Heart left ventricle (tissue), 16 donors: ENCODE results near the gene MAP1LC3A. TPM values are rescaled to one million over a fixed set of nuclear protein-coding genes. Genes with fewer than 3 reads are reported as not detected.

ENCODE experiments used
- ATAC-seq, 4 donors: fragments of 200-7000 bp; cut with Tn5 transposase; one replicate each; pipeline ENCODE4 v1.9.1; 2020 to 2022; ENCODE audit warnings: moderate library complexity in 4 of 4, mild to moderate bottlenecking in 3 of 4, moderate number of reproducible peaks in 1 of 4
- DNase-seq, 5 donors: peaks; one replicate each; pipeline ENCODE4 v3.0.0-alpha.2; 2020
- H3K27ac ChIP-seq, 12 donors: fragments of 200-600 bp; sonication (generic) in 4 of 12; one replicate each; pipeline versions ENCODE4 v1.5.0 to v1.8.0; 2016 to 2022; ENCODE audit warnings: mild to moderate bottlenecking in 2 of 12
- H3K27me3 ChIP-seq, 9 donors: fragments of 200-600 bp; sonication (generic) in 2 of 9; one replicate each; pipeline versions ENCODE4 v1.5.1 to v1.8.0; 2016 to 2022; ENCODE audit warnings: mild to moderate bottlenecking in 3 of 9
- H3K36me3 ChIP-seq, 9 donors: fragments of 200-600 bp; sonication (generic) in 2 of 9; one replicate each; pipeline versions ENCODE4 v1.5.0 to v1.8.0; 2018 to 2022; ENCODE audit warnings: mild to moderate bottlenecking in 2 of 9
- H3K4me1 ChIP-seq, 12 donors: fragments of 200-600 bp; sonication (generic) in 4 of 12; one replicate each; pipeline versions ENCODE4 v1.5.0 to v1.8.0; 2016 to 2022; ENCODE audit warnings: mild to moderate bottlenecking in 3 of 12
- H3K4me3 ChIP-seq, 12 donors: fragments of 200-600 bp; sonication (generic) in 4 of 12; one replicate each; pipeline versions ENCODE4 v1.5.0 to v1.8.0; 2017 to 2022; ENCODE audit warnings: mild to moderate bottlenecking in 9 of 12, moderate library complexity in 4 of 12
- H3K9me3 ChIP-seq, 12 donors: fragments of 200-600 bp; sonication (generic) in 4 of 12; one replicate each; pipeline versions ENCODE4 v1.5.0 to v1.8.0; 2016 to 2022; ENCODE audit warnings: mild to moderate bottlenecking in 1 of 12
- POLR2A ChIP-seq, 2 donors: fragments of 450-650 bp; IDR thresholded peaks; one replicate each; pipeline ENCODE4 v1.6.1; 2017; ENCODE audit warnings: antibody characterized with exemption in 2 of 2, mild to moderate bottlenecking in 2 of 2, moderate library complexity in 2 of 2
- WGBS, 4 donors: extraction: QIAGEN DNeasy Blood & Tissue Kit in 2 of 4; methylation state at CpG; one replicate each; pipeline versions ENCODE4 v1.1.5 to v1.1.7; 2013 to 2018; 5-methylcytosine and 5-hydroxymethylcytosine counted together
- intact Hi-C, 10 donors: fragments of 100-400 bp; cut with DNase I; formaldehyde crosslinking; loops; one replicate each; pipeline versions ENCODE4 v1.11.1 to v1.14.2; 2022
- polyA plus RNA-seq, 2 donors: library from polyadenylated mRNA; stranded (reverse); fragments of 200-250 nt; gene quantifications; one replicate each; pipeline ENCODE4 v1.2.3, GENCODE V29; 2013
- total RNA-seq, 9 donors: library from RNA; depleted of rRNA in 2 of 9; stranded (reverse); fragments of >200 nt in 2 of 9; fragmentation: NEBNext Ultra II Directional in 3 of 9; extraction: Animal tissue kit (Norgen Biotek cat#: 25700) in 3 of 9; gene quantifications; one replicate each; pipeline versions ENCODE4 v1.1.0 to v1.2.4, GENCODE V29; 2016 to 2023
- TF ChIP-seq, protein P1 (sequence below), 12 donors: fragments of 200-600 bp; sonication (generic) in 4 of 12; IDR thresholded peaks; one replicate each; pipeline versions ENCODE4 v1.5.0 to v1.8.0; 2018 to 2022; ENCODE audit warnings: antibody characterized with exemption in 12 of 12, mild to moderate bottlenecking in 5 of 12
- donor health status: ischemic (EF 13 %, LVEDD 7.1; RV severe dilation, severe dysfunction).
- donor health status: healthy with polysubstance abuse.
- donor health status: DM: no; HTN: yes; CAD: no.
- donor health status: DM: no; HTN: no; CAD: no.
- donor health status: ischemic (EF 25% LVEDD 6.9; RV normal size, moderate dysfunction).
- donor health status: ischemic (EF 25% LVEDD 5.7; RV mildly dilated, moderate dysfunction).
- donor health status: healthy.
- donor health status: DM: yes; HTN: yes; CAD: no.
- donor health status: ischemic (EF 35%, LVEDD 5.7; RV mildly dilated, moderate dysfunction).
- donor health status: nonischemic (EF 11% LVEDD 7.7; RV severe dilation, severe dysfunction).
- donor health status: DM: yes; HTN: yes; CAD: no.
- donor health status: PGD.
- donor health status: ischemic (EF 29% LVEDD 5.4; RV normal size, mild dysfunction).
- donor health status: nonischemic (EF 23%, LVEDD 6.1; RV moderate dilation, normal function).

Gene MAP1LC3A
- total and polyA plus RNA-seq, 11 donors = 42.8 to 212 (median 88.6) TPM

DNA sequence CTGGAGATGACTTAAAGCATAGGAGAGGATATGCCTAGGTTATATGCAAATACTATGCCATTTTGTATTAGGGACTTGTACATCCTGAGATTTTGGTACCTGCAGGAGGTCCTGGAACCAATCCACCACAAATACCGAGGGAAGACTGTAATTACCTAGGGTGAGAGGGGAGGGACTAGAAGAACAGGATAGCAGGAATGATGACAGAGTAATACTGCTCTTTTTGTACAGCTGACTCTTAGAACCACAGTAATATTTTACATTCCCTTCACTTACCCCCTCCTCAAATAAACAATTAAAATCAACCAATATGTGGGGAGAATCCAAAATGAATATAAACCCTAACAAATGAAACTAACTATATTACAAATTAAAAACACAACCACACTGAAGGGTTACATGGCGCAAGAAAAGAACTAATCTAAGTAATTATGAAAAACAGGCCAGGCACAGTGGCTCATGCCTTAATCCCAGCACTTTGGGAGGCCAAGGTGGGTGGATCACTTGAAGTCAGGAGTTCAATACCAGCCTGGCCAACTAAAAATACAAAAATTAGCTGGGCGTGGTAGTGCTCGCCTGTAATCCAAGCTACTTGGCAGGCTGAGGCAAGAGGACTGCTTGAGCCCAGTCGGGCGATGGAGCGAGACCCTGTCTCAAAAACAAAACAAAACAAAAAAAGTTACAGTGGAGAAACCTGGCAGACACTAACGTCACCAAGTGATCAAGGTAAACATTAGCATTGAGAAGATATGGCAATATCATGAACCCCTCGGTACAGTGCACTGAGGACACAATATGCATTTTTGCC lies 37.1 kb downstream of the MAP1LC3A start:
- no peak overlapping the region for H3K27ac ChIP-seq
- H3K36me3 ChIP-seq = peaks cover 0 to 3% (median 0%) of the 10 kb centered on the region in 9 donors

GRCh38 chr20:34600892-34601653 lies 42.6 kb downstream of the MAP1LC3A start:
- peak overlapping the region in 1 of 12 donors; percentile 2 for H3K4me3 ChIP-seq
- H3K27me3 ChIP-seq = no peaks in the 10 kb centered on the region
- 52 to 61% (median 57%) methylated on average over 9 of the region's 9 CpGs for WGBS, 4 donors
- intact Hi-C loops = no loop called here
- ATAC-seq (peak; percentile 33 to 83 (median 62)), DNase-seq (no peak)
- H3K27ac ChIP-seq = peak overlapping the region in 11 of 12 donors; percentile 23 to 81 (median 54)
- peaks cover 0 to 6% (median 0%) of the 10 kb centered on the region in 9 donors for H3K36me3 ChIP-seq
- H3K9me3 ChIP-seq = no peaks in the 10 kb centered on the region
- peaks cover 0 to 38% (median 22%) of the 10 kb centered on the region in 12 donors for H3K4me1 ChIP-seq
- TF ChIP-seq, protein P1, sequence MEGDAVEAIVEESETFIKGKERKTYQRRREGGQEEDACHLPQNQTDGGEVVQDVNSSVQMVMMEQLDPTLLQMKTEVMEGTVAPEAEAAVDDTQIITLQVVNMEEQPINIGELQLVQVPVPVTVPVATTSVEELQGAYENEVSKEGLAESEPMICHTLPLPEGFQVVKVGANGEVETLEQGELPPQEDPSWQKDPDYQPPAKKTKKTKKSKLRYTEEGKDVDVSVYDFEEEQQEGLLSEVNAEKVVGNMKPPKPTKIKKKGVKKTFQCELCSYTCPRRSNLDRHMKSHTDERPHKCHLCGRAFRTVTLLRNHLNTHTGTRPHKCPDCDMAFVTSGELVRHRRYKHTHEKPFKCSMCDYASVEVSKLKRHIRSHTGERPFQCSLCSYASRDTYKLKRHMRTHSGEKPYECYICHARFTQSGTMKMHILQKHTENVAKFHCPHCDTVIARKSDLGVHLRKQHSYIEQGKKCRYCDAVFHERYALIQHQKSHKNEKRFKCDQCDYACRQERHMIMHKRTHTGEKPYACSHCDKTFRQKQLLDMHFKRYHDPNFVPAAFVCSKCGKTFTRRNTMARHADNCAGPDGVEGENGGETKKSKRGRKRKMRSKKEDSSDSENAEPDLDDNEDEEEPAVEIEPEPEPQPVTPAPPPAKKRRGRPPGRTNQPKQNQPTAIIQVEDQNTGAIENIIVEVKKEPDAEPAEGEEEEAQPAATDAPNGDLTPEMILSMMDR (IDR thresholded peaks at IDR 0.05) = no peak
- TF ChIP-seq POLR2A (IDR thresholded peaks at IDR 0.05) = no peak

More for the DNA sequence above, 37.1 kb downstream of the MAP1LC3A start:
- Histone ChIP-seq H3K27me3 (no peaks in the 10 kb centered on the region), H3K4me1 (peaks cover 0 to 6% (median 1%) of the 10 kb centered on the region in 12 donors), H3K9me3 (no peaks in the 10 kb centered on the region), H3K4me3 (no peak overlapping the region)
- no peak for DNase-seq
- no peak for ATAC-seq
- 86 to 90% (median 88%) methylated on average over 9 of the region's 9 CpGs for WGBS, 4 donors
- TF ChIP-seq, protein P1 (IDR thresholded peaks at IDR 0.05) = no peak
- no peak for TF ChIP-seq POLR2A (IDR thresholded peaks at IDR 0.05)
- intact Hi-C loops = no loop called here

GRCh38 chr20:34604980-34605788 lies 46.7 kb downstream of the MAP1LC3A start:
- H3K4me3 ChIP-seq = peak overlapping the region in 1 of 12 donors; percentile 9
- peaks cover 0 to 37% (median 22%) of the 10 kb centered on the region in 12 donors for H3K4me1 ChIP-seq
- TF ChIP-seq, protein P1 (IDR thresholded peaks at IDR 0.05) = no peak
- TF ChIP-seq POLR2A (IDR thresholded peaks at IDR 0.05) = no peak
- H3K27ac ChIP-seq = peak overlapping the region in 11 of 12 donors; percentile 16 to 72 (median 39)
- no peaks in the 10 kb centered on the region for H3K9me3 ChIP-seq
- DNase-seq = peak in 2 of 5 donors; percentile 36 to 38
- 38 to 50% (median 45%) methylated on average over 8 of the region's 8 CpGs for WGBS, 4 donors
- intact Hi-C loops = no loop called here
- H3K36me3 ChIP-seq = peaks cover 0 to 6% (median 0%) of the 10 kb centered on the region in 9 donors
- H3K27me3 ChIP-seq = no peaks in the 10 kb centered on the region
- peak in 3 of 4 donors; percentile 67 to 78 (median 69) for ATAC-seq
